SK-N-SH (cell line): ENCODE measurements around the gene SKIC8. TPM values are rescaled to one million over a fixed set of nuclear protein-coding genes. Genes with fewer than 3 reads are reported as not detected.

Source experiments
- CTCF ChIA-PET: fragments of 300-600, 350-600 bp; formaldehyde crosslinking; extraction: SDS; loops from one replicate; lab custom pipeline; 2021; lab: Yijun Ruan, JAX
- POLR2A ChIA-PET: fragments of 350-600 bp; sonication (Branson Sonifier 250); formaldehyde crosslinking; extraction: SDS; loops from one replicate; lab custom pipeline; 2020; ENCODE audit warnings: antibody characterized with exemption, inconsistent platforms; lab: Yijun Ruan, JAX
- DNase-seq: peaks from one replicate; pipeline ENCODE4 v3.0.0; 2012
- H2AFZ ChIP-seq: fragments of 200-600 bp; sonication (generic); 2 replicates; pipeline ENCODE4 v1.8.1; 2016; ENCODE audit warnings: antibody characterized with exemption, mild to moderate bottlenecking, low read depth
- H3F3A ChIP-seq: fragments of 200-600 bp; sonication (generic); replicated peaks from 2 replicates; pipeline ENCODE3; 2016; ENCODE audit warnings: antibody characterized with exemption, mild to moderate bottlenecking; ENCODE audit not compliant: insufficient read depth
- H3K27ac ChIP-seq, 2 experiments: fragments of 200-500 bp in 1 of 2; fragments of 200-600 bp in 1 of 2; sonication (Bioruptor generic) in 1 of 2; sonication (generic), shearing (Covaris generic) in 1 of 2; 2 replicates each; pipeline versions ENCODE4 v1.5.1 to v1.6.1; 2014 to 2016; ENCODE audit warnings: low read depth in 2 of 2, inconsistent platforms in 1 of 2, low read length in 1 of 2, mild to moderate bottlenecking in 1 of 2, mixed read lengths in 1 of 2
- H3K27me3 ChIP-seq: fragments of 200-600 bp; sonication (generic), shearing (Covaris generic); 2 replicates; pipeline ENCODE4 v1.6.1; 2016; ENCODE audit warnings: mixed run types; ENCODE audit not compliant: insufficient read depth
- H3K36me3 ChIP-seq, 2 experiments: fragments of 200-500 bp in 1 of 2; fragments of 200-600 bp in 1 of 2; sonication (Bioruptor generic) in 1 of 2; sonication (generic) in 1 of 2; replicated peaks in 1 of 2; 2 replicates each; pipeline versions ENCODE3 to v1.5.1; 2014 to 2016; ENCODE audit warnings: low read length in 1 of 2, mild to moderate bottlenecking in 1 of 2; ENCODE audit not compliant: insufficient read depth in 2 of 2, control insufficient read depth in 1 of 2
- H3K4me1 ChIP-seq, 2 experiments: fragments of 200-500 bp in 1 of 2; fragments of 200-600 bp in 1 of 2; sonication (Bioruptor generic) in 1 of 2; sonication (generic), shearing (Covaris generic) in 1 of 2; 2 replicates each; pipeline versions ENCODE4 v1.5.1 to v1.6.1; 2014 to 2016; ENCODE audit warnings: low read depth in 1 of 2, low read length in 1 of 2, mixed run types in 1 of 2; ENCODE audit not compliant: insufficient read depth in 2 of 2, control insufficient read depth in 1 of 2
- H3K4me2 ChIP-seq: fragments of 200-600 bp; sonication (generic), shearing (Covaris generic); 2 replicates; pipeline ENCODE4 v1.6.1; 2017; ENCODE audit warnings: mixed run types
- H3K4me3 ChIP-seq, 2 experiments: fragments of 200-500 bp in 1 of 2; fragments of 200-600 bp in 1 of 2; sonication (Bioruptor generic) in 1 of 2; sonication (generic), shearing (Covaris generic) in 1 of 2; 2 replicates each; pipeline versions ENCODE4 v1.5.1 to v1.8.1; 2014 to 2016; ENCODE audit warnings: low read depth in 2 of 2, inconsistent platforms in 1 of 2, low read length in 1 of 2, mild to moderate bottlenecking in 1 of 2, mixed read lengths in 1 of 2, moderate library complexity in 1 of 2
- H3K79me2 ChIP-seq: fragments of 200-600 bp; sonication (generic); 2 replicates; pipeline ENCODE4 v1.8.1; 2017; ENCODE audit warnings: mild to moderate bottlenecking; ENCODE audit not compliant: insufficient read depth
- H3K9ac ChIP-seq: fragments of 200-600 bp; sonication (generic); 2 replicates; pipeline ENCODE4 v1.6.1; 2017; ENCODE audit warnings: mixed run types
- H3K9me2 ChIP-seq: fragments of 200-600 bp; sonication (generic); 2 replicates; pipeline ENCODE4 v1.6.1; 2017; ENCODE audit warnings: mixed run types
- H3K9me3 ChIP-seq: fragments of 200-600 bp; sonication (generic); 2 replicates; pipeline ENCODE4 v1.6.1; 2017; ENCODE audit warnings: mixed run types, mild to moderate bottlenecking, moderate library complexity
- H4K20me1 ChIP-seq: fragments of 200-600 bp; sonication (generic); 2 replicates; pipeline ENCODE4 v1.6.1; 2017; ENCODE audit warnings: mild to moderate bottlenecking, mixed run types; ENCODE audit not compliant: insufficient read depth
- FOSL2 ChIP-seq: IDR thresholded peaks from 2 replicates; pipeline ENCODE4 v1.4.0; 2012; ENCODE audit warnings: low read depth, mild to moderate bottlenecking, moderate library complexity, borderline replicate concordance
- GATA2 ChIP-seq: sonication (generic); formaldehyde crosslinking; IDR thresholded peaks from 2 replicates; pipeline ENCODE4 v1.5.0; 2020; ENCODE audit warnings: mild to moderate bottlenecking, missing genetic modification reagents
- MEF2A ChIP-seq: IDR thresholded peaks from 2 replicates; pipeline ENCODE4 v1.4.0; 2012; ENCODE audit warnings: low read depth, borderline replicate concordance
- NFIC ChIP-seq: IDR thresholded peaks from 2 replicates; pipeline ENCODE4 v1.4.0; 2012; ENCODE audit warnings: borderline replicate concordance
- SIN3A ChIP-seq: IDR thresholded peaks from 2 replicates; pipeline ENCODE4 v1.6.1; 2012; ENCODE audit warnings: low read depth, mild to moderate bottlenecking, low read length, moderate library complexity, borderline replicate concordance
- TCF12 ChIP-seq: IDR thresholded peaks from 2 replicates; pipeline ENCODE4 v1.4.0; 2012
- TEAD4 ChIP-seq: IDR thresholded peaks from 2 replicates; pipeline ENCODE4 v1.4.0; 2012; ENCODE audit warnings: mild to moderate bottlenecking, borderline replicate concordance; ENCODE audit not compliant: insufficient read depth
- WGBS: methylation state at CpG from one replicate; pipeline ENCODE4 v1.1.6; 2017; ENCODE audit warnings: low lambda C conversion rate; 5-methylcytosine and 5-hydroxymethylcytosine counted together
- polyA plus RNA-seq, 3 experiments: library from polyadenylated mRNA; depleted of rRNA; stranded (reverse); fragments of >200 nt; gene quantifications; 2 replicates each; pipeline ENCODE4 v1.2.3, GENCODE V29; 2012
- TF ChIP-seq, protein P1 (sequence below): IDR thresholded peaks from 2 replicates; pipeline ENCODE4; 2012
- TF ChIP-seq, protein P2 (sequence below): IDR thresholded peaks from 2 replicates; pipeline ENCODE4 v1.4.0; 2012; ENCODE audit warnings: low read depth
- TF ChIP-seq, protein P3 (sequence below): IDR thresholded peaks from 2 replicates; pipeline ENCODE4 v1.4.0; 2012; ENCODE audit warnings: low read depth, borderline replicate concordance

Gene SKIC8
- polyA plus RNA-seq, 1 of the 3 experiments (the other 2 are of a cell fraction), result 78.8 TPM

GRCh38 chr15:78265752-78266224 is 33.6 kb downstream of the SKIC8 start:
- DNase-seq, result no peak

GRCh38 chr15:78265137-78265460 is 34.3 kb downstream of the SKIC8 start:
- H3K9me2 ChIP-seq, result no peaks in the 10 kb centered on the region
- H3K4me1 ChIP-seq, result no peaks in the 10 kb centered on the region
- H3K27ac ChIP-seq, result no peak overlapping the region
- no peaks in the 10 kb centered on the region for H3K36me3 ChIP-seq
- H3F3A ChIP-seq, result no peaks in the 10 kb centered on the region
- ChIA-PET POLR2A (no interaction called here), CTCF (interaction anchor here (1.6 kb wide), 1 partner anchor 69 kb away, joined by 4 read pairs; no protein-coding TSS in a partner anchor)
- H3K4me3 ChIP-seq, result no peak overlapping the region
- no peaks in the 10 kb centered on the region for H3K27me3 ChIP-seq
- DNase-seq, result no peak
- no peaks in the 10 kb centered on the region for H3K9me3 ChIP-seq
- no peak overlapping the region for H3K4me2 ChIP-seq
- H3K9ac ChIP-seq, result no peak overlapping the region
- no peak for TF ChIP-seq TEAD4
- no peak for TF ChIP-seq GATA2 (CRISPR knock-in tag)
- WGBS, result 85% methylated on average over 12 of the region's 12 CpGs
- no peaks in the 10 kb centered on the region for H4K20me1 ChIP-seq
- no peaks in the 10 kb centered on the region for H3K79me2 ChIP-seq
- no peak overlapping the region for H2AFZ ChIP-seq

More at GRCh38 chr15:78265752-78266224, 33.6 kb downstream of the SKIC8 start:
- Histone ChIP-seq H3K4me1 (no peaks in the 10 kb centered on the region), H3K36me3 (no peaks in the 10 kb centered on the region), H3K27ac (no peak overlapping the region; a peak in 1 of 4 replicates), H3K4me3 (no peak overlapping the region), H3K4me2 (no peak overlapping the region), H3K9ac (no peak overlapping the region), H3F3A (no peaks in the 10 kb centered on the region), H2AFZ (no peak overlapping the region), H3K79me2 (no peaks in the 10 kb centered on the region), H4K20me1 (no peaks in the 10 kb centered on the region), H3K9me3 (no peaks in the 10 kb centered on the region), H3K9me2 (no peaks in the 10 kb centered on the region), H3K27me3 (no peaks in the 10 kb centered on the region)
- CTCF ChIA-PET, result interaction anchor here (1.2 to 1.6 kb wide), 4 partner anchors 8 to 216 kb away, joined by 3 to 4 read pairs (median 4); no protein-coding TSS in a partner anchor
- POLR2A ChIA-PET, result no interaction called here
- peak; percentile 69 for TF ChIP-seq MEF2A
- TF ChIP-seq, protein P1, sequence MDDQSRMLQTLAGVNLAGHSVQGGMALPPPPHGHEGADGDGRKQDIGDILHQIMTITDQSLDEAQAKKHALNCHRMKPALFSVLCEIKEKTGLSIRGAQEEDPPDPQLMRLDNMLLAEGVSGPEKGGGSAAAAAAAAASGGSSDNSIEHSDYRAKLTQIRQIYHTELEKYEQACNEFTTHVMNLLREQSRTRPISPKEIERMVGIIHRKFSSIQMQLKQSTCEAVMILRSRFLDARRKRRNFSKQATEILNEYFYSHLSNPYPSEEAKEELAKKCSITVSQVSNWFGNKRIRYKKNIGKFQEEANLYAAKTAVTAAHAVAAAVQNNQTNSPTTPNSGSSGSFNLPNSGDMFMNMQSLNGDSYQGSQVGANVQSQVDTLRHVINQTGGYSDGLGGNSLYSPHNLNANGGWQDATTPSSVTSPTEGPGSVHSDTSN, result peak; percentile 20; the same call in 1 of the 2 replicates
- TF ChIP-seq, protein P2, sequence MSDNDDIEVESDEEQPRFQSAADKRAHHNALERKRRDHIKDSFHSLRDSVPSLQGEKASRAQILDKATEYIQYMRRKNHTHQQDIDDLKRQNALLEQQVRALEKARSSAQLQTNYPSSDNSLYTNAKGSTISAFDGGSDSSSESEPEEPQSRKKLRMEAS, result peak; percentile 57; the same call in 1 of the 2 replicates
- no peak for TF ChIP-seq GATA2 (CRISPR knock-in tag)
- TF ChIP-seq FOSL2, result peak; percentile 51; the same call in 1 of the 2 replicates
- WGBS, result 67% methylated on average over 9 of the region's 9 CpGs

DNA sequence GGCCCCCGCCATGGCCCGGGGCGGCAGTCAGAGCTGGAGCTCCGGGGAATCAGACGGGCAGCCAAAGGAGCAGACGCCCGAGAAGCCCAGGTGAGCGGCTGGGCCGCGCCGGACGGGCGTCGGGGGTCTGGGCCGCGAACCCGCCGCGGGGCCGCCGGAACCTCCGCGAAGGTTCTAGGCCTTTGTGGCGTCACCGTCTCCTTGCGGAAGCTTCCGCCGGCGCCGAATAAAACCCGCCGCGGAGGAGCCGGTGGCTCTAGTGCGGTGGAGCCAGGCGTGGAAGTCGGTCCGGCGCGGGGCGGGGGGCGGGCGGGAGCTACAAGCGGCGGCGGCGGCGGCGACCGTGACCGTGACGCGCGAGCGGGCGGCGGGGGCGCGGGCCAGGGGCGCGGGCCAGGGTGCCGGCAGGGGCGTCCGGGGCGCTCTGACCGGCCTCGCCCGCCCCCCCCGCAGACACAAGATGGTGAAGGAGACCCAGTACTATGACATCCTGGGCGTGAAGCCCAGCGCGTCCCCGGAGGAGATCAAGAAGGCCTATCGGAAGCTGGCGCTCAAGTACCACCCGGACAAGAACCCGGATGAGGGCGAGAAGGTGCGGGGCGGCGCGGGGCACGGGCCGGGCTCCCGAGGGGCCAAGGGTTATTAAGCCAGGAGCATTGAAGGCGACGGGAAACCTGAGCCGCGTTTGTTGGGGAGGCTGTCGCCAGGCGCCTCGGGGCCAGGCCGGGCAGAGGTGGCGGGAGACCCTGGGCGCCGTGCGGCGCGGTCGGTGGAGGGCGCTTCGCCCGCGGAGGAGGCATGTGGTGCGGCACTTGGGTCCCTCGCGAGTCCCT is 34.9 kb downstream of the SKIC8 start, which contains the start of gene DNAJA4:
Gene DNAJA4, plus strand, starts transcription at position 259 of the 833 bp plus-strand sequence. Its CDS starts 202 bp downstream, at position 461.
- Histone ChIP-seq H3K27me3 (no peaks in the 10 kb centered on the region), H3K9me2 (no peaks in the 10 kb centered on the region), H3K9ac (no peak within 1 kb of the TSS), H3K9me3 (no peaks in the 10 kb centered on the region), H2AFZ (no peak within 1 kb of the TSS), H3F3A (no peaks in the 10 kb centered on the region), H3K4me2 (no peak within 1 kb of the TSS), H3K79me2 (no peaks in the 10 kb centered on the region), H3K27ac (no peak within 1 kb of the TSS), H4K20me1 (no peaks in the 10 kb centered on the region), H3K4me1 (no peaks in the 10 kb centered on the region), H3K36me3 (no peaks in the 10 kb centered on the region), H3K4me3 (no peak within 1 kb of the TSS)
- CTCF ChIA-PET, result interaction anchor here (1.6 kb wide), 1 partner anchor 69 kb away, joined by 4 read pairs; no protein-coding TSS in a partner anchor
- TF ChIP-seq GATA2 (CRISPR knock-in tag) (no peak), TCF12 (no peak), SIN3A (no peak), NFIC (no peak)
- TF ChIP-seq, protein P3, sequence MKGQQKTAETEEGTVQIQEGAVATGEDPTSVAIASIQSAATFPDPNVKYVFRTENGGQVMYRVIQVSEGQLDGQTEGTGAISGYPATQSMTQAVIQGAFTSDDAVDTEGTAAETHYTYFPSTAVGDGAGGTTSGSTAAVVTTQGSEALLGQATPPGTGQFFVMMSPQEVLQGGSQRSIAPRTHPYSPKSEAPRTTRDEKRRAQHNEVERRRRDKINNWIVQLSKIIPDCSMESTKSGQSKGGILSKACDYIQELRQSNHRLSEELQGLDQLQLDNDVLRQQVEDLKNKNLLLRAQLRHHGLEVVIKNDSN, result no peak
- POLR2A ChIA-PET, result no interaction called here
- 73% methylated on average over 83 of the region's 107 CpGs for WGBS
- DNase-seq, result peak; percentile 39
